NCI-H1930 (cell line): ENCODE measurements around the gene ITGA4.
A peak's percentile ranks its signal among the peaks of the same experiment; 100 is the strongest.

ENCODE experiments used
- DNase-seq, 2 experiments: peaks; one replicate each; lab custom pipeline; 2025; lab: John Stamatoyannopoulos, UW

ITGA4 gene

GRCh38 chr2:181516992-181517391 lies 59.8 kb downstream of the ITGA4 start:
- DNase-seq = no peak

- DNase-seq = no peak
Measured at GRCh38 chr2:181517685-181518301, 60.6 kb downstream of the ITGA4 start.

- DNase-seq = no peak
Measured at GRCh38 chr2:181520253-181520652, 63.1 kb downstream of the ITGA4 start.

GRCh38 chr2:181523756-181524155 lies 66.6 kb downstream of the ITGA4 start:
- DNase-seq = no peak

GRCh38 chr2:181526014-181526413 lies 68.8 kb downstream of the ITGA4 start:
- no peak for DNase-seq

GRCh38 chr2:181527058-181527457 lies 69.9 kb downstream of the ITGA4 start:
- DNase-seq = no peak

- no peak for DNase-seq
Measured at GRCh38 chr2:181528441-181528840, 71.3 kb downstream of the ITGA4 start.

- DNase-seq = no peak
Measured at GRCh38 chr2:181536730-181537129, 79.5 kb downstream of the ITGA4 start.

GRCh38 chr2:181540421-181540820 lies 83.2 kb downstream of the ITGA4 start:
- no peak for DNase-seq

GRCh38 chr2:181542170-181542569 lies 85.0 kb downstream of the ITGA4 start:
- no peak for DNase-seq

GRCh38 chr2:181546086-181546485 lies 88.9 kb downstream of the ITGA4 start:
- no peak for DNase-seq

- DNase-seq = no peak
Measured at GRCh38 chr2:181552808-181553207, 95.6 kb downstream of the ITGA4 start.

- DNase-seq = no peak
Measured at GRCh38 chr2:181553244-181553643, 96.1 kb downstream of the ITGA4 start.

- peak in 1 of 2 experiments; percentile 4 for DNase-seq
Measured at GRCh38 chr2:181554061-181554830, 97.1 kb downstream of the ITGA4 start.

- DNase-seq = no peak
Measured at GRCh38 chr2:181558371-181558770, 101.2 kb downstream of the ITGA4 start.

- DNase-seq = no peak
Measured at GRCh38 chr2:181563101-181563692, 106.0 kb downstream of the ITGA4 start.

- no peak for DNase-seq
Measured at GRCh38 chr2:181566334-181567032, 109.3 kb downstream of the ITGA4 start.

- DNase-seq = no peak
Measured at GRCh38 chr2:181570059-181570458, 112.9 kb downstream of the ITGA4 start.

GRCh38 chr2:181570833-181571661 lies 113.9 kb downstream of the ITGA4 start:
- no peak for DNase-seq

GRCh38 chr2:181573140-181573736 lies 116.1 kb downstream of the ITGA4 start:
- no peak for DNase-seq

- DNase-seq = peak; percentile 11 to 62
Measured at GRCh38 chr2:181574321-181574720, 117.1 kb downstream of the ITGA4 start.
